Measurements from ENCODE around the gene WDR27.

DNA sequence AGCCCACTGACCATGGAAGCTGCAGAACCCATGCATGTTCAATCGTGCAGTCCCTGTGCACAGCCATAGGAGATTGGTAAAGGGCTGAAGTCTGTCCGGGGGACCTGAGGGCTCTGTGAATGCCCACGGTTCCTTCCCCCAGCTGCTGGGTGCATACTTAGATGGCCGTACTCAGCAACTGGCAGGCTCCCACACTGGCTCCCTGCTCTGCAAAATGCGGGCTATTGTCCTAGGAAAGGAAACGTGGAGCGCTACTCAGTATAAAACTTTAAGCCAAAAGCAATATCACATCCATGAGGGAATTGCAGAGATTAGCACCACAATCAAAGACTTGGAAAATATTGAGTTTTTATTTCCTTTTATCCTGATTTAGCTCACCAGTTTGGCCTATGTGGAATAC, 202.0 kb downstream of the WDR27 start:
- TF ChIP-seq POLR2AphosphoS5 (IDR thresholded peaks at IDR 0.05; ENCODE audit: low read depth, low read length) (no peak), TAF1 (IDR thresholded peaks at IDR 0.05; ENCODE audit: borderline replicate concordance, insufficient read depth, low read length) (no peak), SIN3A (IDR thresholded peaks at IDR 0.05; ENCODE audit: borderline replicate concordance, insufficient read depth, low read length) (no peak), FOXP2 (optimal IDR thresholded peaks at IDR 0.05; ENCODE audit: borderline replicate concordance, extremely low read depth, extremely low read length, insufficient read depth) (no peak)
- TF ChIP-seq, protein P1, sequence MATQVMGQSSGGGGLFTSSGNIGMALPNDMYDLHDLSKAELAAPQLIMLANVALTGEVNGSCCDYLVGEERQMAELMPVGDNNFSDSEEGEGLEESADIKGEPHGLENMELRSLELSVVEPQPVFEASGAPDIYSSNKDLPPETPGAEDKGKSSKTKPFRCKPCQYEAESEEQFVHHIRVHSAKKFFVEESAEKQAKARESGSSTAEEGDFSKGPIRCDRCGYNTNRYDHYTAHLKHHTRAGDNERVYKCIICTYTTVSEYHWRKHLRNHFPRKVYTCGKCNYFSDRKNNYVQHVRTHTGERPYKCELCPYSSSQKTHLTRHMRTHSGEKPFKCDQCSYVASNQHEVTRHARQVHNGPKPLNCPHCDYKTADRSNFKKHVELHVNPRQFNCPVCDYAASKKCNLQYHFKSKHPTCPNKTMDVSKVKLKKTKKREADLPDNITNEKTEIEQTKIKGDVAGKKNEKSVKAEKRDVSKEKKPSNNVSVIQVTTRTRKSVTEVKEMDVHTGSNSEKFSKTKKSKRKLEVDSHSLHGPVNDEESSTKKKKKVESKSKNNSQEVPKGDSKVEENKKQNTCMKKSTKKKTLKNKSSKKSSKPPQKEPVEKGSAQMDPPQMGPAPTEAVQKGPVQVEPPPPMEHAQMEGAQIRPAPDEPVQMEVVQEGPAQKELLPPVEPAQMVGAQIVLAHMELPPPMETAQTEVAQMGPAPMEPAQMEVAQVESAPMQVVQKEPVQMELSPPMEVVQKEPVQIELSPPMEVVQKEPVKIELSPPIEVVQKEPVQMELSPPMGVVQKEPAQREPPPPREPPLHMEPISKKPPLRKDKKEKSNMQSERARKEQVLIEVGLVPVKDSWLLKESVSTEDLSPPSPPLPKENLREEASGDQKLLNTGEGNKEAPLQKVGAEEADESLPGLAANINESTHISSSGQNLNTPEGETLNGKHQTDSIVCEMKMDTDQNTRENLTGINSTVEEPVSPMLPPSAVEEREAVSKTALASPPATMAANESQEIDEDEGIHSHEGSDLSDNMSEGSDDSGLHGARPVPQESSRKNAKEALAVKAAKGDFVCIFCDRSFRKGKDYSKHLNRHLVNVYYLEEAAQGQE (IDR thresholded peaks at IDR 0.05; ENCODE audit: insufficient read depth in 1 of 2, low read depth in 2 of 2, low read length in 2 of 2), result no peak
